ENCODE measurements around the gene CFAP46. TPM values are rescaled to one million over a fixed set of nuclear protein-coding genes. Genes with fewer than 3 reads are reported as not detected.
A peak's percentile ranks its signal among the peaks of the same experiment; 100 is the strongest.

CFAP46 gene
- total RNA-seq, 4 donors from 2014 or later: not detected

DNA sequence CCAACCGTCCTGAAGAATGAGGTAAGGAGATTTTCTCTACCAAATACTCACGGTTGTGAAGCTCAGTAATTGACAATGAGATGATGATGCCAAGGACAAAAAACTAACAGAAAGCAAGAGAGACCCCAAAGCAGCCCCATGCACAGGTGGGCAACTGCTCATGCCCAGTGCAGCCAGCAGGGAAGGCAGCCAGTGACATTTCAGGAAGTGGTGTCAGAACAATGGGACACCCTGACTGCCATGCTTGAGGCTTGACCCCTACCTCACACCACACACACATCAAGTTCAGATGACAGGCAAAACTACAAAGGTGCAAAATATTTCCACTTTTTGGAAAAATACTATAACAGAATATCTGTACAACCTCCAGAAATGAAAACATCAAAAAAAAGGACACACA lies 66.9 kb downstream of the CFAP46 start:
- Histone ChIP-seq H3K27ac (no peak overlapping the region), H3K27me3 (no peaks in the 10 kb centered on the region), H3K9me3 (no peaks in the 10 kb centered on the region), H3K36me3 (no peaks in the 10 kb centered on the region), H3K4me3 (no peak overlapping the region), H3K4me1 (no peaks in the 10 kb centered on the region)
- TF ChIP-seq, protein P1, sequence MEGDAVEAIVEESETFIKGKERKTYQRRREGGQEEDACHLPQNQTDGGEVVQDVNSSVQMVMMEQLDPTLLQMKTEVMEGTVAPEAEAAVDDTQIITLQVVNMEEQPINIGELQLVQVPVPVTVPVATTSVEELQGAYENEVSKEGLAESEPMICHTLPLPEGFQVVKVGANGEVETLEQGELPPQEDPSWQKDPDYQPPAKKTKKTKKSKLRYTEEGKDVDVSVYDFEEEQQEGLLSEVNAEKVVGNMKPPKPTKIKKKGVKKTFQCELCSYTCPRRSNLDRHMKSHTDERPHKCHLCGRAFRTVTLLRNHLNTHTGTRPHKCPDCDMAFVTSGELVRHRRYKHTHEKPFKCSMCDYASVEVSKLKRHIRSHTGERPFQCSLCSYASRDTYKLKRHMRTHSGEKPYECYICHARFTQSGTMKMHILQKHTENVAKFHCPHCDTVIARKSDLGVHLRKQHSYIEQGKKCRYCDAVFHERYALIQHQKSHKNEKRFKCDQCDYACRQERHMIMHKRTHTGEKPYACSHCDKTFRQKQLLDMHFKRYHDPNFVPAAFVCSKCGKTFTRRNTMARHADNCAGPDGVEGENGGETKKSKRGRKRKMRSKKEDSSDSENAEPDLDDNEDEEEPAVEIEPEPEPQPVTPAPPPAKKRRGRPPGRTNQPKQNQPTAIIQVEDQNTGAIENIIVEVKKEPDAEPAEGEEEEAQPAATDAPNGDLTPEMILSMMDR (IDR thresholded peaks at IDR 0.05): no peak
- no peak for TF ChIP-seq POLR2A (IDR thresholded peaks at IDR 0.05)
- DNase-seq: peak in 1 of 3 donors; percentile 15

DNA sequence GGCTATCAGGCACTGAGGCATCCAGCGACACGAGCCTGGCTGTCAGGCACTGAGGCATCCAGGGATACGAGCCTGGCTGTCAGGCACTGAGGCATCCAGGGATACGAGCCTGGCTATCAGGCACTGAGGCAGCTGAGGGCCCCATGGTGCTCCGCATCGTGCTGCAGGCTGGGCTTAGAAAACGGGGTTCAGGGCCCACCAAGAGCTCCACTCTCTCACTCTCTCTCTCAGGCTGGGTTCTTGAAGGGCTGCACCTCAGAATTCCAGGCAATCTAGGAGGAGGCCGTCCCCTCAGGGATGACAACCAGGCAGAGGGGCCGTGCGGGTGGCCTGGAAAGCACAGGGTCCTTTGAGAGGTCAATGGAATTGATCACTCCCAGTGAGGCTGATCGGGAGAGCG lies 69.0 kb downstream of the CFAP46 start:
- DNase-seq: peak in 2 of 3 donors; percentile 18 to 28
- Histone ChIP-seq H3K4me3 (no peak overlapping the region), H3K36me3 (no peaks in the 10 kb centered on the region), H3K4me1 (no peaks in the 10 kb centered on the region), H3K27me3 (no peaks in the 10 kb centered on the region), H3K9me3 (no peaks in the 10 kb centered on the region), H3K27ac (no peak overlapping the region)
- TF ChIP-seq, protein P1 (IDR thresholded peaks at IDR 0.05): no peak
- TF ChIP-seq POLR2A (IDR thresholded peaks at IDR 0.05): no peak

DNA sequence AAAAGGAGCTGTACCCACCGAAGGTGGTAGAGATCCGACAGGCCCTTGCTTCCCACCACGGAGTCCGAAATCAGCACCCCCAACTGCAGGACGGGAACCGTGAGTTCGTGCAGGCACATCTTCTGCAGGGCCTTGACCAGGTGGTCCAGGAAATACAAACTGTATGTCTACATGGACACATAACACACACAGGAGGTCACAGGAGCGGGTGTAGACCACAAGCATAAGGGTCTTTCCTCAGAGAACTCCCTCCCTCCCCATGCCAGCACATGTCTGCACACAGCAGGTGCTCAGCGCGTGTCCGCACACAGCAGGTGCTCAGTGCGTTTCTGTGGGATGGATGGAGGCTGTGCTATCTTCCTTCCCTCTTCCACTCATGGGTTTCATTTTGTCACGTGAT lies 69.7 kb downstream of the CFAP46 start:
- Histone ChIP-seq H3K27me3 (no peaks in the 10 kb centered on the region), H3K4me3 (no peak overlapping the region), H3K9me3 (no peaks in the 10 kb centered on the region), H3K36me3 (no peaks in the 10 kb centered on the region), H3K4me1 (no peaks in the 10 kb centered on the region), H3K27ac (no peak overlapping the region)
- DNase-seq: peak in 2 of 3 donors; percentile 11 to 15
- TF ChIP-seq POLR2A (IDR thresholded peaks at IDR 0.05): no peak
- TF ChIP-seq, protein P1 (IDR thresholded peaks at IDR 0.05): no peak

DNA sequence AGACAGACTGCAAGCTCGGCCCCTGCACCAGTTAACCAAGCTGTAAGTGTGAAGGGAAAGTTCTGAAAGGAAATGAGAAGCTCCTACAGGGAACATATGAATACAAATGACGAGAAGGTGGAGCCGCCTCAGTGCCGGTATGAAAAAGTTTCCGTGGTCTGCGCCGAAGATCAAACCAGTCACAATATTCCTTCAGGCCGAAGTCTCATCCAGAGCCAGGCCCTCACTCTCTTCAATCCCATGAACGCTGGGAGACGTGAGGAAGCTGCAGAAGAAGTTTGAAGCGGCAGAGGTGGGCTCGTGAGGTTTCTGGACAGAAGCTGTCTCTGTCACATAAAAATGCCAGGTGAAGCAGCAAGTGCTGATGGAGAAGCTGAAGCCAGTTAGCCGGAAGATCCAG lies 71.9 kb downstream of the CFAP46 start:
- H3K36me3 ChIP-seq: no peaks in the 10 kb centered on the region
- no peaks in the 10 kb centered on the region for H3K4me1 ChIP-seq
- H3K4me3 ChIP-seq: no peak overlapping the region
- TF ChIP-seq, protein P1 (IDR thresholded peaks at IDR 0.05): no peak
- TF ChIP-seq POLR2A (IDR thresholded peaks at IDR 0.05): no peak
- no peak overlapping the region for H3K27ac ChIP-seq
- DNase-seq: peak in 2 of 3 donors; percentile 10
- H3K27me3 ChIP-seq: no peaks in the 10 kb centered on the region
- no peaks in the 10 kb centered on the region for H3K9me3 ChIP-seq

DNA sequence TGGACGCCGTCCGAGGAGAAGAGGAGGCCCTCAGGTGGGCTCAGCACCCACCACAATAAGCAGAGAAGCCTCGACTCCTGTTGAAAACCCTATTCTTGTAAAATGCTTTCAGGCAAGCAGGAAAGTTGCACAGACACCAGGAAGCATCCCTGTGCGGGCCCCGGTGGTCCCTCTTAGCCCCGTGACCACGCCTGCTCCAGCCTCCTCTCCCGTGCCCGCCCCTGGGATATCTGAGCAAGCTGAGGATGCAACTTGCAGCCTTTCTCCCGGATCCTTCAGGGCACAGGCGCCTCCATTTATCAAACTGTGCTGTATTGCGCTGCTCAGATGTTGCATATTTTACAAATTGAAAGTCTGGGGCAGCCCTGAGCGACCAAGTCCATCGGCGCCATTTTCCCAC lies 72.7 kb downstream of the CFAP46 start:
- no peak for TF ChIP-seq POLR2A (IDR thresholded peaks at IDR 0.05)
- TF ChIP-seq, protein P1 (IDR thresholded peaks at IDR 0.05): no peak

DNA sequence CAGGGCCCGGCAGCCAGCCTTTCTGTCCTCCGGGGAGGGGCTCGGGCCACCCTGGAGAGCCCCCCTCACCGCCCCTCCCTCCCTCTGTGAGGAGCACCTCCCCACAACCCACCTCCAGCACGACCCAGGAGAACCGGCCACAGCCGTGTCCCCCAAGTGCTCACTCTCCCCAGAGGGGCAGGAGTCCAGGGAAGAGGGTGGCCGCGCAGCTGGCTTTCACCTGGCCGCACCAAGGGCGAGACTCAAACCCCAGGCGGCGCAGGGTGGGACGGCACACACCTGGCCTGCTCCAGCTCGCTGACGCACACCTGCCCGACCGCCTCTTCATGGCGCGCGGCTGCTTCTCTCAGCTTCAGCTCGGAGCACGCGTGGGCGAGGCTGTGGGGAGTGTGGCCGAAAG lies 73.4 kb downstream of the CFAP46 start:
- DNase-seq: peak in 2 of 3 donors; percentile 16 to 21
- no peak for TF ChIP-seq POLR2A (IDR thresholded peaks at IDR 0.05)
- TF ChIP-seq, protein P1 (IDR thresholded peaks at IDR 0.05): no peak
- H3K4me1 ChIP-seq: no peaks in the 10 kb centered on the region
- H3K36me3 ChIP-seq: no peaks in the 10 kb centered on the region
- no peaks in the 10 kb centered on the region for H3K9me3 ChIP-seq
- H3K4me3 ChIP-seq: no peak overlapping the region
- H3K27ac ChIP-seq: no peak overlapping the region
- no peaks in the 10 kb centered on the region for H3K27me3 ChIP-seq

More for the DNA sequence above, 72.7 kb downstream of the CFAP46 start:
- Histone ChIP-seq H3K4me3 (no peak overlapping the region), H3K36me3 (no peaks in the 10 kb centered on the region), H3K9me3 (no peaks in the 10 kb centered on the region), H3K27me3 (no peaks in the 10 kb centered on the region), H3K4me1 (no peaks in the 10 kb centered on the region), H3K27ac (no peak overlapping the region)
- peak in 2 of 3 donors; percentile 17 to 20 for DNase-seq

Measured in Peyer's patch (tissue), 4 donors.